IMR-90 (cell line): ENCODE results near the gene DET1. TPM values are rescaled to one million over a fixed set of nuclear protein-coding genes. Genes with fewer than 3 reads are reported as not detected.

Experiments used
- ATAC-seq: fragments of 200-7000 bp; cut with Tn5 transposase; 2 replicates; pipeline ENCODE4 v1.9.1; 2020; ENCODE audit warnings: low read depth, mild to moderate bottlenecking, moderate library complexity
- BruUV-seq: library from RNA; stranded (reverse); fragments of 400-500 nt; replicated peaks from 2 replicates; lab custom pipeline; 2021; lab: Mats Ljungman, UMichigan
- CTCF ChIA-PET: fragments of 300-600 bp; formaldehyde crosslinking; extraction: SDS; loops from one replicate; lab custom pipeline; 2021; ENCODE audit warnings: antibody characterized with exemption; lab: Yijun Ruan, JAX
- POLR2A ChIA-PET: fragments of 300-600 bp; sonication (Branson Sonifier 250); formaldehyde crosslinking; loops from one replicate; lab custom pipeline; 2022; ENCODE audit warnings: antibody characterized with exemption; ENCODE audit not compliant: unreplicated experiment; lab: Charles Lee
- DNase-seq: peaks from one replicate; pipeline ENCODE4 v3.0.0; 2013
- H2AFZ ChIP-seq: replicated peaks from 2 replicates; pipeline ENCODE3; 2013; ENCODE audit warnings: low read length, mild to moderate bottlenecking; ENCODE audit not compliant: poor library complexity
- H2AK5ac ChIP-seq: 2 replicates; pipeline ENCODE4 v1.6.1; 2013; ENCODE audit warnings: low read depth, low read length, inconsistent platforms
- H2AK9ac ChIP-seq: replicated peaks from 2 replicates; pipeline ENCODE3; 2013; ENCODE audit warnings: mild to moderate bottlenecking, low read depth, low read length, moderate library complexity; ENCODE audit not compliant: poor library complexity
- H2BK120ac ChIP-seq: 2 replicates; pipeline ENCODE4 v1.6.1; 2013; ENCODE audit warnings: low read depth, low read length, inconsistent platforms
- H2BK15ac ChIP-seq: 3 replicates; pipeline ENCODE4 v1.6.1; 2013; ENCODE audit warnings: low read depth, low read length, inconsistent platforms
- H2BK20ac ChIP-seq: 2 replicates; pipeline ENCODE4 v1.6.1; 2013; ENCODE audit warnings: low read depth, mild to moderate bottlenecking, inconsistent platforms, low read length, moderate library complexity
- H2BK5ac ChIP-seq: 2 replicates; pipeline ENCODE4 v1.6.1; 2013; ENCODE audit warnings: mild to moderate bottlenecking, low read depth, low read length, inconsistent platforms; ENCODE audit not compliant: poor library complexity, severe bottlenecking
- H3K14ac ChIP-seq: replicated peaks from 2 replicates; pipeline ENCODE4 v1.6.1; 2013; ENCODE audit warnings: low read depth, low read length, inconsistent platforms
- H3K18ac ChIP-seq: 2 replicates; pipeline ENCODE4 v1.6.1; 2013; ENCODE audit warnings: low read depth, low read length, control low read depth
- H3K23ac ChIP-seq: 2 replicates; pipeline ENCODE4 v1.6.1; 2013; ENCODE audit warnings: low read depth, low read length, inconsistent platforms
- H3K27ac ChIP-seq: 2 replicates; pipeline ENCODE4 v1.5.1; 2013; ENCODE audit warnings: mild to moderate bottlenecking, control low read depth, low read length; ENCODE audit not compliant: insufficient read depth
- H3K27me3 ChIP-seq: 2 replicates; pipeline ENCODE4 v1.6.1; 2013; ENCODE audit warnings: low read length; ENCODE audit not compliant: control insufficient read depth, insufficient read depth
- H3K36me3 ChIP-seq: 2 replicates; pipeline ENCODE4 v1.6.1; 2013; ENCODE audit warnings: low read length, mixed read lengths; ENCODE audit not compliant: control insufficient read depth, insufficient read depth
- H3K4ac ChIP-seq: 2 replicates; pipeline ENCODE4 v1.6.1; 2013; ENCODE audit warnings: low read depth, low read length, inconsistent platforms
- H3K4me1 ChIP-seq: 2 replicates; pipeline ENCODE4 v1.6.1; 2013; ENCODE audit warnings: low read length, mixed read lengths; ENCODE audit not compliant: control insufficient read depth, insufficient read depth
- H3K4me2 ChIP-seq: 2 replicates; pipeline ENCODE4 v1.6.1; 2013; ENCODE audit warnings: low read depth, mild to moderate bottlenecking, control low read depth, low read length, moderate library complexity
- H3K4me3 ChIP-seq: 2 replicates; pipeline ENCODE4 v1.5.1; 2013; ENCODE audit warnings: low read depth, mild to moderate bottlenecking, control low read depth, low read length, moderate library complexity; ENCODE audit not compliant: insufficient read depth
- H3K56ac ChIP-seq: 2 replicates; pipeline ENCODE4 v1.6.1; 2013; ENCODE audit warnings: low read length, inconsistent platforms; ENCODE audit not compliant: insufficient read depth; ENCODE audit errors: extremely low read depth
- H3K79me1 ChIP-seq, 2 experiments: 2 replicates each; pipeline ENCODE4 v1.6.1; 2013; ENCODE audit warnings: low read length in 2 of 2, inconsistent platforms in 1 of 2, low read depth in 1 of 2
- H3K9ac ChIP-seq: 2 replicates; pipeline ENCODE4 v1.6.1; 2013; ENCODE audit warnings: low read depth, low read length, control low read depth
- H3K9me1 ChIP-seq: 2 replicates; pipeline ENCODE4 v1.6.1; 2013; ENCODE audit warnings: low read length, inconsistent platforms; ENCODE audit not compliant: insufficient read depth
- H3K9me3 ChIP-seq: 2 replicates; pipeline ENCODE4 v1.6.1; 2013; ENCODE audit warnings: low read length; ENCODE audit not compliant: control insufficient read depth, insufficient read depth
- H4K20me1 ChIP-seq: 2 replicates; pipeline ENCODE4 v1.6.1; 2013; ENCODE audit warnings: low read length, inconsistent platforms; ENCODE audit not compliant: insufficient read depth
- H4K5ac ChIP-seq: 2 replicates; pipeline ENCODE4 v1.6.1; 2013; ENCODE audit warnings: mild to moderate bottlenecking, low read depth, low read length, control low read depth
- H4K8ac ChIP-seq, 2 experiments: 2 replicates each; pipeline ENCODE4 v1.6.1; 2013; ENCODE audit warnings: low read depth in 2 of 2, low read length in 2 of 2, control low read depth in 1 of 2, inconsistent platforms in 1 of 2
- H4K91ac ChIP-seq: 2 replicates; pipeline ENCODE4 v1.6.1; 2013; ENCODE audit warnings: low read depth, low read length, inconsistent platforms; ENCODE audit not compliant: insufficient read depth
- BHLHE40 ChIP-seq: fragments of 150-350 bp; IDR thresholded peaks from 2 replicates; pipeline ENCODE4 v1.6.1; 2016; ENCODE audit warnings: mild to moderate bottlenecking, low read depth, low read length
- CEBPB ChIP-seq: IDR thresholded peaks from 2 replicates; pipeline ENCODE4 v1.6.1; 2012; ENCODE audit warnings: low read depth, low read length, improper control_type of control experiment
- CHD1 ChIP-seq: IDR thresholded peaks from 2 replicates; pipeline ENCODE4 v1.6.1; 2012; ENCODE audit warnings: low read depth, low read length, improper control_type of control experiment
- CTCF ChIP-seq: conservative IDR thresholded peaks from 2 replicates; pipeline ENCODE4 v1.5.1; 2012; ENCODE audit warnings: mild to moderate bottlenecking, low read depth, low read length, improper control_type of control experiment
- ELK1 ChIP-seq: fragments of 150-350 bp; IDR thresholded peaks from 2 replicates; pipeline ENCODE4 v1.6.1; 2016; ENCODE audit warnings: low read depth, mild to moderate bottlenecking, low read length, moderate library complexity, borderline replicate concordance
- FOS ChIP-seq: fragments of 150-350 bp; IDR thresholded peaks from 2 replicates; pipeline ENCODE4 v1.6.1; 2016; ENCODE audit warnings: low read depth, low read length
- MAFK ChIP-seq: IDR thresholded peaks from 2 replicates; pipeline ENCODE4 v1.6.1; 2012; ENCODE audit warnings: low read depth, low read length, improper control_type of control experiment
- MAZ ChIP-seq: IDR thresholded peaks from 2 replicates; pipeline ENCODE4 v1.6.1; 2012; ENCODE audit warnings: low read depth, mild to moderate bottlenecking, low read length, improper control_type of control experiment, moderate library complexity, borderline replicate concordance
- MXI1 ChIP-seq: IDR thresholded peaks from 2 replicates; pipeline ENCODE4 v1.6.1; 2012; ENCODE audit warnings: low read depth, mild to moderate bottlenecking, low read length, moderate library complexity, borderline replicate concordance
- NFE2L2 ChIP-seq: fragments of 150-350 bp; IDR thresholded peaks from 2 replicates; pipeline ENCODE4 v1.6.1; 2016; ENCODE audit warnings: low read depth, mild to moderate bottlenecking, low read length
- POLR2A ChIP-seq: IDR thresholded peaks from 2 replicates; pipeline ENCODE4 v1.6.1; 2012; ENCODE audit warnings: mild to moderate bottlenecking, low read depth, low read length
- RAD21 ChIP-seq: IDR thresholded peaks from 2 replicates; pipeline ENCODE4 v1.6.1; 2012; ENCODE audit warnings: low read length, improper control_type of control experiment
- RCOR1 ChIP-seq: IDR thresholded peaks from 2 replicates; pipeline ENCODE4 v1.6.1; 2012; ENCODE audit warnings: mild to moderate bottlenecking, low read length, improper control_type of control experiment; ENCODE audit not compliant: insufficient replicate concordance
- RFX5 ChIP-seq: IDR thresholded peaks from 2 replicates; pipeline ENCODE4 v1.8.0; 2012; ENCODE audit warnings: low read depth, mild to moderate bottlenecking, low read length, moderate library complexity
- SMC3 ChIP-seq: fragments of 150-350 bp; IDR thresholded peaks from 2 replicates; pipeline ENCODE4 v1.6.1; 2016; ENCODE audit warnings: low read depth, mild to moderate bottlenecking, antibody characterized with exemption, low read length, moderate library complexity
- WGBS, 2 experiments: methylation state at CpG; one replicate each; pipeline versions ENCODE4 v1.1.5 to v1.1.7; 2013; ENCODE audit warnings: missing lambda C conversion rate in 2 of 2; ENCODE audit not compliant: insufficient read length in 1 of 2; ENCODE audit errors: extremely low coverage in 2 of 2; 5-methylcytosine and 5-hydroxymethylcytosine counted together
- dilution Hi-C: fragments of 300-500 bp; cut with HindIII; formaldehyde crosslinking; loops from one replicate; pipeline ENCODE4 v1.14.3; 2018; ENCODE audit warnings: low sequenced_read_pairs; ENCODE audit not compliant: unreplicated experiment
- in situ Hi-C: fragments of 300-500 bp; cut with MboI; formaldehyde crosslinking; loops from 3 replicates; pipeline ENCODE4 v1.14.3; 2019; ENCODE audit warnings: low sequenced_read_pairs, inconsistent platforms, mixed read lengths
- intact Hi-C: fragments of 100-400 bp; cut with micrococcal nuclease; formaldehyde crosslinking; loops from 2 replicates; pipeline ENCODE4 v1.10.0; 2022
- polyA plus RNA-seq, 3 experiments: library from polyadenylated mRNA; depleted of rRNA; stranded (reverse); fragments of >200 nt; gene quantifications; 2 replicates each; pipeline ENCODE4 v1.2.3, GENCODE V29; 2012; ENCODE audit warnings: low replicate concordance in 1 of 3
- total RNA-seq: library from RNA; depleted of rRNA; stranded (reverse); fragments of >200 nt; gene quantifications from 2 replicates; pipeline ENCODE4 v1.2.3, GENCODE V29; 2012
- TF ChIP-seq, protein P1 (sequence below): fragments of 150-350 bp; IDR thresholded peaks from 2 replicates; pipeline ENCODE4 v1.6.1; 2017; ENCODE audit warnings: mild to moderate bottlenecking, antibody characterized with exemption, low read length, low read depth

Gene DET1
- total and polyA plus RNA-seq, 2 of the 4 experiments (the other 2 are of a cell fraction): 5.6 to 9.1 TPM

GRCh38 chr15:88564741-88565140 lies 18.3 kb upstream of the DET1 start:
- H2BK15ac ChIP-seq: no peak overlapping the region
- no peaks in the 10 kb centered on the region for H3K27me3 ChIP-seq
- CTCF ChIA-PET: no interaction called here
- H3K4me1 ChIP-seq: no peaks in the 10 kb centered on the region
- TF ChIP-seq NFE2L2 (no peak), CTCF (no peak), FOS (no peak), SMC3 (no peak), POLR2A (no peak), RAD21 (no peak), MXI1 (no peak), MAFK (no peak), RFX5 (no peak), CEBPB (no peak), MAZ (no peak), RCOR1 (no peak), ELK1 (no peak), CHD1 (no peak), BHLHE40 (no peak)
- TF ChIP-seq, protein P1, sequence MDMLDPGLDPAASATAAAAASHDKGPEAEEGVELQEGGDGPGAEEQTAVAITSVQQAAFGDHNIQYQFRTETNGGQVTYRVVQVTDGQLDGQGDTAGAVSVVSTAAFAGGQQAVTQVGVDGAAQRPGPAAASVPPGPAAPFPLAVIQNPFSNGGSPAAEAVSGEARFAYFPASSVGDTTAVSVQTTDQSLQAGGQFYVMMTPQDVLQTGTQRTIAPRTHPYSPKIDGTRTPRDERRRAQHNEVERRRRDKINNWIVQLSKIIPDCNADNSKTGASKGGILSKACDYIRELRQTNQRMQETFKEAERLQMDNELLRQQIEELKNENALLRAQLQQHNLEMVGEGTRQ: no peak
- DNase-seq (no peak), ATAC-seq (no peak)
- no peaks in the 10 kb centered on the region for H3K9me1 ChIP-seq
- H4K91ac ChIP-seq: no peak overlapping the region
- H3K23ac ChIP-seq: no peak overlapping the region
- H3K18ac ChIP-seq: no peak overlapping the region
- H2AK5ac ChIP-seq: no peak overlapping the region
- no peak overlapping the region for H3K56ac ChIP-seq
- dilution Hi-C loops (no loop called here), in situ Hi-C loops (no loop called here), intact Hi-C loops (no loop called here)
- H3K36me3 ChIP-seq: no peaks in the 10 kb centered on the region
- no peak overlapping the region for H4K5ac ChIP-seq
- no peak overlapping the region for H3K14ac ChIP-seq
- no peak overlapping the region for H2BK5ac ChIP-seq
- no peaks in the 10 kb centered on the region for H4K20me1 ChIP-seq
- H3K9me3 ChIP-seq: no peaks in the 10 kb centered on the region
- no peak overlapping the region for H3K9ac ChIP-seq
- no peak overlapping the region for H3K4me3 ChIP-seq
- H2AFZ ChIP-seq: no peak overlapping the region
- 89% methylated on average over 3 of the region's 3 CpGs; no CpG with 5 or more reads in 1 of the 2 experiments for WGBS, 2 experiments
- BruUV-seq: no TSS peak
- H2BK120ac ChIP-seq: no peak overlapping the region
- H3K4me2 ChIP-seq: no peak overlapping the region
- H3K79me1 ChIP-seq: no peaks in the 10 kb centered on the region
- H3K4ac ChIP-seq: no peak overlapping the region
- H3K27ac ChIP-seq: no peak overlapping the region
- H2BK20ac ChIP-seq: no peak overlapping the region
- no peak overlapping the region for H2AK9ac ChIP-seq
- no peak overlapping the region for H4K8ac ChIP-seq
- POLR2A ChIA-PET: no interaction called here
